ENCODE results near the gene KCNJ6. TPM values are rescaled to one million over a fixed set of nuclear protein-coding genes. Genes with fewer than 3 reads are reported as not detected.

Gene KCNJ6
- total and polyA plus RNA-seq, 9 of the 15 experiments (the other 6 are each of a cell fraction or from before 2014, with no cell fraction given), result 0.06 to 0.21 (median 0.13) TPM; not detected in 1

DNA sequence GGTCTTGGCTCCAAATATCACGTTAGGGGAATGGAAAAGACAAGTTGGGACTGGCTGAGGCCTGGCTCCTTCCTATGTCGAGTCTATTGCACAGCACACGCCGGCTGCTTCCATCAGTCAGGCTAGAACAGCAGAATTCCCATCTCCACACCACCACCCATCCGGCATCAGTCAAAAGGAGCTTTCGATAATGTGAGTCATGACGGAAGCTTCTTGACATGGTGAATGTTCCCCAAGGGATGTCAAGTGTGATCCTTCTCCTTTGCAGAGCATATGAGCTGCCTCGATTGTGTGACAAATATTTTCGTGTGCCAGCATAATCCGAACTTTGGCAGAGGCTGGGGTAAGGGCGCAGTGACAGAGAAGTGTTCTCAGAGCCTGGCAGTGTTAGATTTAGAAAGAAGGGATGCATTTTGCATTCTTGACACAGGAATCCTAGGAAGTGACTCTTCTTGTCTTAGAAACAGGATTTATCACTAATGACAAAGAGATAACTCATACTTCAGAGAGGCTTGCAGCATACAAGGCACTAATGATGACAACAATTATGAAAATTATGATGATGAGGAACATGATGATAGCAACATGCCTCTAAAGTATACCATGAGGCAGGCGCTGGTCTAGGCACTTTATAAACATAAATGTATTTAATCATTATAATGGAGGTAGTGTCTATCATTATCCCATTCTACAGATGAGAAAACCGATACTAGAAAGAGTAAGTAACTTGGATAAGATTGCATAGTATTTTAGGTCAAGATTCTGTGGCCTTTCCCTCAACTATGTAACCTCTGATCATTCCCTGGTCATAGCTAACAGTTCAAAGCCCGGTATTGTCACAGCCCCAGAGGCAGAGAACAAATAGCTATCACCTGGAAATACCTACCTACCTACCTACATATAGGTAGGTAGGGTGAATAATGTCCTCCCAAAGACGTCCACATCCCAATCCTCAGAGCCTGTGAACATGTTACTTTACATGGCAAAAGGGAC is 135.0 kb downstream of the KCNJ6 start (continued):
- TF ChIP-seq, protein P1, sequence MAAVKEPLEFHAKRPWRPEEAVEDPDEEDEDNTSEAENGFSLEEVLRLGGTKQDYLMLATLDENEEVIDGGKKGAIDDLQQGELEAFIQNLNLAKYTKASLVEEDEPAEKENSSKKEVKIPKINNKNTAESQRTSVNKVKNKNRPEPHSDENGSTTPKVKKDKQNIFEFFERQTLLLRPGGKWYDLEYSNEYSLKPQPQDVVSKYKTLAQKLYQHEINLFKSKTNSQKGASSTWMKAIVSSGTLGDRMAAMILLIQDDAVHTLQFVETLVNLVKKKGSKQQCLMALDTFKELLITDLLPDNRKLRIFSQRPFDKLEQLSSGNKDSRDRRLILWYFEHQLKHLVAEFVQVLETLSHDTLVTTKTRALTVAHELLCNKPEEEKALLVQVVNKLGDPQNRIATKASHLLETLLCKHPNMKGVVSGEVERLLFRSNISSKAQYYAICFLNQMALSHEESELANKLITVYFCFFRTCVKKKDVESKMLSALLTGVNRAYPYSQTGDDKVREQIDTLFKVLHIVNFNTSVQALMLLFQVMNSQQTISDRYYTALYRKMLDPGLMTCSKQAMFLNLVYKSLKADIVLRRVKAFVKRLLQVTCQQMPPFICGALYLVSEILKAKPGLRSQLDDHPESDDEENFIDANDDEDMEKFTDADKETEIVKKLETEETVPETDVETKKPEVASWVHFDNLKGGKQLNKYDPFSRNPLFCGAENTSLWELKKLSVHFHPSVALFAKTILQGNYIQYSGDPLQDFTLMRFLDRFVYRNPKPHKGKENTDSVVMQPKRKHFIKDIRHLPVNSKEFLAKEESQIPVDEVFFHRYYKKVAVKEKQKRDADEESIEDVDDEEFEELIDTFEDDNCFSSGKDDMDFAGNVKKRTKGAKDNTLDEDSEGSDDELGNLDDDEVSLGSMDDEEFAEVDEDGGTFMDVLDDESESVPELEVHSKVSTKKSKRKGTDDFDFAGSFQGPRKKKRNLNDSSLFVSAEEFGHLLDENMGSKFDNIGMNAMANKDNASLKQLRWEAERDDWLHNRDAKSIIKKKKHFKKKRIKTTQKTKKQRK (IDR thresholded peaks at IDR 0.05; ENCODE audit: borderline replicate concordance, low read depth, low read length), result no peak
- TF ChIP-seq ZC3H11A (IDR thresholded peaks at IDR 0.05; ENCODE audit: low read depth, low read length) (no peak), THRAP3 (IDR thresholded peaks at IDR 0.05; ENCODE audit: borderline replicate concordance) (no peak), NRF1 (conservative IDR thresholded peaks at IDR 0.05 in 1 of 2, IDR thresholded peaks at IDR 0.05 in 1 of 2) (no peak), CEBPG (CRISPR knock-in tag; IDR thresholded peaks at IDR 0.05) (no peak), CEBPG (tag; conservative IDR thresholded peaks at IDR 0.05 in 1 of 2, IDR thresholded peaks at IDR 0.05 in 1 of 2) (no peak), CREM (IDR thresholded peaks at IDR 0.05; ENCODE audit: low read depth) (no peak), ZNF140 (CRISPR knock-in tag; IDR thresholded peaks at IDR 0.05) (no peak), FOXP1 (CRISPR knock-in tag; IDR thresholded peaks at IDR 0.05) (no peak), ZNF561 (CRISPR knock-in tag; conservative IDR thresholded peaks at IDR 0.05) (no peak), MCM3 (IDR thresholded peaks at IDR 0.05) (no peak)
- TF ChIP-seq, protein P2, sequence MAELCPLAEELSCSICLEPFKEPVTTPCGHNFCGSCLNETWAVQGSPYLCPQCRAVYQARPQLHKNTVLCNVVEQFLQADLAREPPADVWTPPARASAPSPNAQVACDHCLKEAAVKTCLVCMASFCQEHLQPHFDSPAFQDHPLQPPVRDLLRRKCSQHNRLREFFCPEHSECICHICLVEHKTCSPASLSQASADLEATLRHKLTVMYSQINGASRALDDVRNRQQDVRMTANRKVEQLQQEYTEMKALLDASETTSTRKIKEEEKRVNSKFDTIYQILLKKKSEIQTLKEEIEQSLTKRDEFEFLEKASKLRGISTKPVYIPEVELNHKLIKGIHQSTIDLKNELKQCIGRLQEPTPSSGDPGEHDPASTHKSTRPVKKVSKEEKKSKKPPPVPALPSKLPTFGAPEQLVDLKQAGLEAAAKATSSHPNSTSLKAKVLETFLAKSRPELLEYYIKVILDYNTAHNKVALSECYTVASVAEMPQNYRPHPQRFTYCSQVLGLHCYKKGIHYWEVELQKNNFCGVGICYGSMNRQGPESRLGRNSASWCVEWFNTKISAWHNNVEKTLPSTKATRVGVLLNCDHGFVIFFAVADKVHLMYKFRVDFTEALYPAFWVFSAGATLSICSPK (IDR thresholded peaks at IDR 0.05; ENCODE audit: borderline replicate concordance), result no peak

Measured in K562 (cell line).